Measurements from ENCODE around the gene SFTPB.
"Not testable (repeated sequence)": the region's sequence is repeated elsewhere in the genome, so short reads cannot be mapped to it uniquely, and the experiment has no call there.

SFTPB gene

DNA sequence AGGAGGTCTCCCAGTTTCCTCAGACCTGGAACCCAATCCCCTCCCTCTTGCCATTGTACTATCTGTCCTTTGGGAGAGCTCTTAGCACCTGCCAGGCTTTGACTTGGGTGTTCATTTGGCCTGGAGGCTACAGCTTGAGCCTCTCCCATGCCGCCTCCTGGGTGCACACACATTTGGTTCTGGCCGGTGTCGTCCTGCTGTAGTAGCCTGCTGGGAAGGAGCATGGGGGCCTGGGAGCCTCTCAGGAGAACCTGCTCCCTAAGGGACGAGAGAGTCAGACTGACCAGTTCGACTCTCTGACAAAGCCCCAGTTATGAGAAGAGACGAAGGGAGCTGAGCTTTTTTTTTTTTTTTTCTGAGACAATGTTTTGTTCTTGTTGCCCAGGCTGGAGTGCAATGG, 7.4 kb upstream of the SFTPB start:
- no peak for DNase-seq

DNA sequence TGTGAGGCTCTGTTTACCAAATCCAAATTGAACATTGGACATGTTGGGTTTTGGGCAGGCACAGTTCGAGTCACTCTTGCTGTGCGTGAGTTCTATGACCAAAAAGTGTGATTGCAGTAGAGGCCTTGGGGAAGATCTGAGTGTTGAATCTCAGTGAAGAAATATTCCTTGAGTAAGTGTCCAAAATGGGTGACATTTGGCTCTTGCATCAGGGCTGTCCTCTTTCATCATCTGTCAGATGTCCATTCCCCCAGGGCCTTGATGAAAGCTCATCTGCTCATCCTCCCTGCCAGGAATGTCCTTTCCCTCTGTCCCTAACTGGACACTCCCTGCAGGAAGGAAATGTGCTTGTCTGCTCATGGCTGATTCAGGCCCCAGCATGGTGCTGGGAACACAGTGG, 6.4 kb upstream of the SFTPB start:
- no peak for DNase-seq

DNA sequence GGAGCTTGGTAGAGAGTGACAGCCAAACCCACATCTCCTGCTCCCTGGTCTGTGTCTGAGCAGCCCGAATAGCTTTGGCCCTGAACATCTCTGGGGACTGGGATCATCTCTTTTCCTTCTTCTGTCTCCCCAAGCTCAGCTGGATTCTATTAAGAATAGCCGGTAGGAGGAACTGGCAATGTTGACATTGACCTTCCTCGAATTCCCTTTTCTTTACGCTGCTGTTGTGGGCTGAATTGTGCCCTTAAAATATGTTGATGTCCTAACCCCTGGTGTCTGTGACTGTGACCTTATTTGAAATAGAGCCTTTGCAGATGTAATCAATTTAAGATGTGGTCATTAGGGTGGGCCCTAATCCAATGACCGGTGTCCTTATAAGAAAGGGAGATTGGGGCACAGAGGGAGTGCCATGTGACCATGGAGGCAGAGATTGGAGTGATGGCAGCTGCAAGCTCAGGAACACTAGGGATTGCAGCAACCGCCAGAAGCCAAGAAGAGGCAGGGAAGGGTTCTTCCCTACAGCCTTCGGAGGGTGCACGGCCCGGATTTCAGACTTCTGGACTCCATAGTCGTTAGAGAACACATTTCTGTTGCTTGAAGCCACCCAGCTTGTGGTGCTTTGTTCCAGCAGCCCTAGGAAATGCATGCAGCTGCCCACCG, 5.8 kb upstream of the SFTPB start:
- no peak for DNase-seq

DNA sequence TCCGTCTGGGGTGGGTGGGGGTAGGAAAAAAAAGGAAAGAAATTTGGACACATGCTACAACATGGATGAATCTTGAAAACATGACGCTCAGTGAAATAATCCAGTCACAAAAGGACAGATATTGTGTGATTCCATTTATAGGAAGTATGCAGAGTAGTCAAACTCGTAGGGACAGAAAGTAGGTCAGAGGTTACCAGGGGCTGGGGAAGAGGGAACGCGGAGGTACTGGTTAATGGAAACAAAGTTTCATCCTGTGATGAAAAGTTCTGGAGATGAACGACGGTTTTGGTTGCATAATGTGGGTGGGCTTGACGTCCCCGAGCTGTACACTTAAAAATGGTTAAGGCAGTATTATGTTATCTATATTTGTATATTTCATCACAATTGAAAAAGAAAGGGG, 4.5 kb upstream of the SFTPB start:
- no peak for DNase-seq

DNA sequence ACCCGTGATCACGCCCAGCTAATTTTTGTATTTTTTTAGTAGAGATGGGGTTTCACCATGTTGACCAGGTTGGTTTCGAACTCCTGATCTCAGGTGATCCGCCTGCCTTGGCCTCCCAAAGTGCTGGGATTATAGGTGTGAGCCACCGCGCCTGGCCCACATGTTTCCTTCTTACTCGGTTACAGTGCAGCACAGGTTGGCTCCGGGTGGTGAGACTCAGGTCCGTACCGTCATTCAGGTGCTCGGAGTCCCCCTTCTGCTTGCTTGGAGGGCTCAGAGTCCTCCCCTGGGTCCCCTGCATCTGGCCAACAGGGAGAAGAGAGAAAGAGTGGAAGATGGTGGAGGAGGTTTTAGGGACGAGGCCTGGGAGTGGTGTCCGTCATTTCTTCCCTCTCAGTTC, 2.4 kb upstream of the SFTPB start:
- DNase-seq: not testable (repeated sequence)

DNA sequence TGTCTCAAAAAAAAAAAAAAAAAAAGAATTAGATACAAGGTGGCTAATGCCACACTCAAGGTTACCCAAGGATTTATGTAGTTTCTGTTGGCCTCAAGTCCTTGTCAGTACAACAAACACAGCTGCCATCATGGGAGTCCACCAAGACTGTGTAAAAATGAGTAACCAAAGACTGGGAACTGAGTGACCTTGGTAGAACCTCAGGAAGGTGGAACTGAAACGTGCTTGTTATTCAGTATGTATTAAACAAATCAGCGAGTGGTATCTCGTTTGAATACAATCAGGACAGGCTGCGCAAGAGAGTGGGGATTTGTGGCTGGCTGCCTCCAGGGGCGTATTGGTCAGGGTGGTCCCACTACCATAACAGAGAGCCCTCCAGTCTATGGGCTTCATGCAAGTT, 1.6 kb upstream of the SFTPB start:
- no peak for DNase-seq

DNA sequence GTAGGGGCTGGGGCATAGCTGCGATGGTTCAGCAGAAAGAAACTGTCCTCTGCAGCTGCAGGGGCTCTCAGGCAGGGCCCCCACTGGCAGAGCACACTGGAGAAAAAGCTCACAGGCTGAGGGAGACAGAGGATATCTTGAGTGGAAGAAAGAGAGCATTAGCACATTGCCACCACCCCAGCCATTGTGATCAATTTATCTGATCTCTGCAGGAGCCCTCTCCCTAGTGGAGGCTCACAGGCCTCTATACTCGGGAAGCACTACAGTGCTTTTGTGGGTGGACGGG, 801 bp upstream of the SFTPB start:
- no peak for DNase-seq

DNA sequence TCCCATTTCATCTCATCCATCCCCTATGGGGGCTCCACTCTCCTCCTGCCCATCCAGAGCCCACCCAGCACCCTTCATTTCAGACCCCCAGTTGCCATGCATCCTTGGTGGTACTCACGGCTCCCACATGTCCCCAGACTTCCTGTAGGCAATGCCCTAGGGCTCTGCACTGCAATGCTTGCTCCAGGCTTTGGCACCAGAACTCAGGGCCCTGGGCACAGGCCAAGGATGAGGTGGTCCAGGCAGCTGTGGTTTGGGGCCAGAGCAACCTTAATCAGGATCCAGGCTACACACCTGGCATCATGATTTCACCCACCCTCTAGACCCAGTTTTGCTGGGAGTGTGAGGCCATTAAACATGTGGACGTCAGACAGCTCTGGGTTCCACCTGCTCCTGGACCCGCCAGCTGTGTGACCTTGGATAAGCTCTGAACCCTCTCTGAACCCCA, 414 bp downstream of the SFTPB start:
- DNase-seq: no peak

DNA sequence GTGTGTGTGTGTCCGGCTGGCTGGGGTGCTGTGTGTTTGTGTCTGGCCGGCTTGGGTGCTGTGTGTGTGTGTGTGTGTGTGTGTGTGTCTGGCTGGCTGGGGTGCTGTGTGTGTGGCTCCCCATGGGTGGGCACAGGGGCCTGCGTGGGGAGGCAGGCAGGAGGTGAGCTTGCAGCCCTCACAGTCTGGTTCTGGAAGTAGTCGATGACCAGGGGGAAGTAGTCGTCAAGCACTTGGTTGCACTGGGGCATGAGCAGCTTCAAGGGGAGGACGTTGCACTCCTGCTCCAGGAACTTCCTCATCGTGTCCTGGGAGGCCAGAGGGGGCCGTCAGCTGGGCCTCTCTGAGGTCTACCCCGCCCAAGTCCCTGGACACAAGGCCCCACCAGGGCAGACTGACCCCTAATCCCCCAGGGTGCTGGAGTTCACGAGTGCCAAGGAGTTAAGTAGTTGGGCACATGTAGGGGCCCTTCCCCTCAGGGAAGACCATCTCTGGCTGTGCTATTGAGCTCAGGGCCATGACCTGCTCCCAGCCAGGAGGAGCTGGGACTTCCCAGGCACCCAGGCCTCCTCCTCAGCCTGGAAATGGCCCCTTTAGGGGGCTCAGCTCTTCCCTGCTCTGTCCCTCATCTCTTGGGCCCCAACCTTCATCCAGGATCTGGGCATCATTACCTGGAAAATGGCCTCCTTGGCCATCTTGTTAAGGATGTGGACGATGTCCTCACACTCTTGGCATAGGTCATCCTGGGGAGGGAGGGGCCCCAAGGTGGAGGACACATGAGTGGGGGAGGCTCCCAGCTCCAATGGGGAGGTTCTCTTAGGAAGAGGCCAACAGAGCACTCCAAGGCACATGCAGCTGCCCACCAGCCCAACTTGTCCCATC, 1.3 kb downstream of the SFTPB start:
- no peak for DNase-seq

DNA sequence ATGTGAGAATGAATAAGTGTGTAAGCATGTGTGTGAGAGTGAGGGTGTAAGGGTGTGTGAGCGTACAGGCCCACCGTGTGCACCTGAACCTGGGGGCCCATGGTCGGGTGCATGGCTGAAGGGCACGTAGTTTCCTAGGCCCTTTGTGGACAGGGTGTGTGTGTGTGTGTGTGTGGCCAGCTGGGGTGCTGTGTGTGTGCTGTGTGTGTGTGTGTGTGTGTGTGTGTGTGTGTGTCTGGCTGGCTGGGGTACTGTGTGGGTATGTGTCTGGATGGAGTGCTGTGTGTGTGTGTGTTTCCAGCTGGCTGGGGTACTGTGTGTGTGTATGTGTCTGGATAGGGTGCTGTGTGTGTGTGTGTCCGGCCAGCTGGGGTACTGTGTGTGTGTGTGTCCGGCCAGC, 2.0 kb downstream of the SFTPB start:
- DNase-seq: no peak

DNA sequence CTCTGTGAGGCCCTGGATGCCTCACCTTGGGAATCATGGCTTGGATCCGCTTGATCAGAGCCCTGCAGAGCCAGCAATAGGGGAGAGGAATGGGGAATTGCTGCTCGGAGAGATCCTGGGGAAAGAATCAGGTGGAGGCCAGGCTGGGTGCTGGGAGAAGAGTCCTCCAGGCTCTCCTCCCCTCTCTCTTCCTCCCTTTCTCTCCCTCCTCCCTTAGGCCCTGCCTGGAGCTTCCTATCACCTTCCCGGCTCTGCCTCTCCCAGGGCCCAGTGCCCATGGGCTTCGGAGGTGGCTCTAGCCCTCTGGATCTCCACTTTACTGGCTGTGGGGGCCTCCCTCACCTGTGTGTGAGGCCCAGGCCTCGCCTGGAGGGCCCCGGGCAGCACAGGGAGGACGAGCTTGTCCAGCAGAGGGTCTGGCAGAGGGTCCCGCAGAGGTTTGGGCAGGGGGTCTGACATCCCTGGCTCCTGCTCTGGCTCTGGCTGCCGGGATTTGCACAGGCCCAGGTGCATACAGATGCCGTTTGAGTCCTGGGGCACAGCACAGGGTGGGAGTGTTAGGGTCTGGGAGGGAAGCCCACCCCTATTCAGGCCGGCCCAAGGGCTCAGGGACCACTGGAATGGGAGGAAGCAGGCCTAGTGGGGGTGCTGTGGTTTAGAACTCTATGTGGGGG, 2.6 kb downstream of the SFTPB start:
- no peak for DNase-seq

DNA sequence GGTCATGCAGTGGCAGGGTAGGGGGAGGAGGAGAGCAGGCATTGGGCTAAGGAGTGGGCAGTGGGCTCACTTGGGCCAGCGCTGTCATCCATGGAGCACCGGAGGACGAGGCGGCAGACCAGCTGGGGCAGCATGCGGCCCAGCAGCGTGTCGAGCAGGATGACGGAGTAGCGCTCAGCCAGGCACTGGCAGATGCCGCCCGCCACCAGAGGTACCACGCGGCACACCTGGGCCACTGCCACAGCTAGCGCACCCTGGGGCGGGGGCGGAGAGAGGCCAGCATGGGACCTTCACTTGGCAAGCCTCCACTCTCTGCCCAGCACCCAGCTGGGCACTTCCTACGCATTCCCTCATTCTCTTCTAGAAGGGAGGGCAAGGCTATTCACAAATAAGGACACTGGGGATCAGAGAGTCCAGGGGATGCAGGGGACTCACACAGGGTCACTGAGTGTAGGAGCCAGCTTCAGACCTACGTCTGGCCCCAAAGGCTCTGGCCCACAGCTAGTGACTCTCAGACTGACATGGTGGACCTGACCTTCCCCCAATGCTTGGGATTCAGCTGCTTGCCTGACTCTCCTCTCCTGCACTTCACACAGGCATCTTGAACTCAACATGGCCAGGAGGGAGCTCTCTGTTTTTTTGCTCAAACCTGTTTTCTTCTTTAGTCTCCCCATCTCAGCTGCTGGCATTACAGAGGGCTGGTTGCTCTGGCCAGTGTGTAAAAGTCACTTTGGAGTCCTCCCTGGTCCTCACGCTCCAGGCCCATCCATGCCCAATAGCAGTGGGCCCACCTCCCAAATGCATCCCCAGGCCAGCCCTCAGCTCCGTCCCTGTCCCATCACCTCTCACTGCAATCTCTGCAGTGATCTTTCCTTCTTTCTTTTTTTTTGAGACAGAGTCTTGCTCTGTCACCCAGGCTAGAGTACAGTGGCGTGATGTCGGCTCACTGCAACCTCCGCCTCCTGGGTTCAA, 4.1 kb downstream of the SFTPB start:
- no peak for DNase-seq

DNA sequence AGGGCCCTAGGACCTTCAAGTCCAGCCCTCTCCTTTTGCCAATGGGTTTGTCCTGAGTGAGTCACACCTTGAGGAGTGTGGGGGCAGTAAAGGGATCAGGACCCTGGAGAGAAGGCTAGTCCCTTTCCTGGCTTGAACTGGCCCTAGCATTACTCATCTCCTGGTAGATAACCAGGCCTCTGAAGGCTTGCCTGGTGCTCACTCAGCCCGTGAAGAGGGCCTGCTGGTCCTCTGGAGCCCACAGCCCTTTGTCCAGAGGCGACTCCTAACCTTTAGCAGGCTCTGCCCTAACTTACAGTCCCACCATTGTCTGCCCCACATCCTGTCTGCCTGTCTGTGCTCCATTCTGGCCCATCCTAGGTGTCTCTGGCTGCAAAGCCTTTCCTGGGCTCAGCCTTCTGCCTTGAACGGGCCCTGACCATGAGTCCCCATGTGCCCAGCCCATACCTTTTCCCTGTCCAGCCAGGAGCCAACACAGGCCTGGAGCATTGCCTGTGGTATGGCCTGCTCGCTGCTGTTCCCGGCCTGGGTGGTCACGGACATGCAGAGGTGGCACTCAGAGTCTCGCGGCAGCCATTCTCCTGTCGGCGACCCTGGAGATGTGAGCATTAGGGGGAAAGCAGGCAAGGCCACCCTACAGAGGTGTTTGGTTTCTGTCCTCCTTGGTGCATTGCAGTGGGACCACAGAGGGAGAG, 5.0 kb downstream of the SFTPB start:
- no peak for DNase-seq

DNA sequence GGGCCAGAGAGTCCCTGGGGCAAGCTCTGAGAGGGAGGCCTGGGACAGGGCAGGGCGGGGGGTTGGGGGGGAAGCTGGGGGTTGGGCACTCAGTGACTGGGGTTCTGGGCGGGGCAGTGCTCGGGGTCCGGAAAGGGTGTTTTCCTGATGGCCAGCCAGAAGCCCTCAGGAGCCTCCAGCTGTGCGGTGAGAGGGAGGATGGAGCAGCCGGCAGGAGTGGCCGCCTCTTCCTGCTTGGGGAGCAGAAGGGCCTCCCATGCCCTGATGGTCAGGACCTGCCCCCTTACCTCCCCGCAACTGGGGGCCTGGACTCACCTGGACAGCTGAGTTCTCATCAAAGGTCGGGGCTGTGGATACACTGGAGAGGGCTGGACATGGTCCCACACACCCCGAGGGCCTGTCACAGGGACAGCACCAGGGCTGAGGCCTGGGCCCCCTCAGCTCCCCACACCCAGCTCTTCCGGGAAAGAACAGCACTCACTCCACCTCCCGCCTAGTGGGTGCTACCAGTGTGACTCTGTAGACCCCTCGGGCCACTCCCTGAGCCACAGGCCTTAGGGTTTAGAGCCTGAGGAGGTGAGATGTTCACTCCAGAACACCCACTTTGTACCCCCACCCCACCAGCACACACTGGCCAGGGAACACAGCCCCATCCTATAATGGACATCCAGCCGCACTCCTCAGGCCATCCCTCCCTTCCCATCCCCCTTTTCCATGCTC, 6.7 kb downstream of the SFTPB start:
- no peak for DNase-seq

DNA sequence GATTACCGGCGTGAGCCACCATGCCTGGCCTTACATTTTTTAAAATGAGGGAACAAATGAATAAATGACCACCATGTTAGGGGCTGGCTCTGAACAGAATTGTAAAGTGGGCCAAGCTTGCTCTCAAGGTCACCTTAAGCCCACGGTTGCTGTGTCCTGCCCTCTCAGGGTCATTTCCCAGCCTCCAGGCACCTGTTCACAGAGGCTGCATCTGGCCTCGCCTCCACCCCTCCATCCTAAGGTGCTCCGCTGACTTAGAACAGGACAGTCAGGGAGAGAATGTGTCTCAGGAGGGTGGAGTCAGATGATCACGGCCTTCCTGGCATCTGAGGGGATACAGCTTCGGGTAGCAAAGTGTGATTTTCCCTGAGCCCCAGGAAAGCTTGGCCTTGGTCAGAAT, 7.3 kb downstream of the SFTPB start:
- DNase-seq: no peak

DNA sequence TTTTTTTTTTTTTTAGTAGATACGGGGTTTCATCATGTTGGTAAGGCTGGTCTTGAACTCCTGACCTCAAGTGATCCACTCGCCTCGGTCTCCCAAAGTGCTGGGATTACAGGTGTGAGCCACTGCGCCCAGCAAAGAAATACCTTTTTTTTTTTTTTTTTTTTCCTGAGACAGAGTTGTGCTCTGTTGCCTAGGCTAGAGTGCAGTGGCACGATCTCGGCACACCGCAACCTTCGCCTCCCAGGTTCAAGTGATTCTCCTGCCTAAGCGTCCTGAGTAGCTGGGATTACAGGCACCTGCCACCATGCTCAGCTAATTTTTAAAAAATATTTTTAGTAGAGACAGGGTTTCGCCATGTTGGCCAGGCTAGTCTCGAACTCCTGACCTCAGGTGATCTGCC, 7.7 kb downstream of the SFTPB start:
- not testable (repeated sequence) for DNase-seq

DNA sequence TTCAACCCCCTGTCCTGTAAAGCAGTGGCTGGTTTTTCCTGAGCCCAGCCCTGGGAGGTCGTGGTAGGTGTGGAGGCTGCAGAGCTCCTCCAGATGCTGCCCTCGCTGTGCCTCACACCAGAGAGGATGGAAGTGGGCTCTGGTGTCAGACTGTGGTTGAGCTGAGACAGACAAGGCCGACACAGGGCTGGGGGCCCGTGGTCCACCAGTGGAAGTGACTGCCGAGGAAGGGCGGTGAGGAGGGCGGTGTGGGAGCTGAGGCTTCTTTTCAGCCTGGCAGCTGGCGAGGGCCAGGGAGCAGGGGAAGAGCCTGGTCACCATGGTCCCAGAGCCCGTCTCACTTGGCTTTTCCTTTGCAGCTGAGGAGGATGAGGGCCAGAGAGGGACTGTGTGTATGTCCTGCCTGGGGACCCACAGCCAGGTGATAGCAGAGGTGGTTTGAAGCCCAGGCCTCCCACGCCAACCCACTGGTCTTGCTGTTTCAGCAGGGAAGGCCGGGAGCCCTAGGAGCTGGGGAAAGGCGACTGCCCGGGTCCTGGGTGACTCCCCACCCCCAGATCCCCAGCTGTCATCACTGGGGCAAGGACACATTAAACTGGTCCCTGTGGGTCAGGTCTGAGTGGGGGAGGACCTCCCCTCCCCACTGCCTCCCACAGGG, 8.5 kb downstream of the SFTPB start:
- DNase-seq: no peak

DNA sequence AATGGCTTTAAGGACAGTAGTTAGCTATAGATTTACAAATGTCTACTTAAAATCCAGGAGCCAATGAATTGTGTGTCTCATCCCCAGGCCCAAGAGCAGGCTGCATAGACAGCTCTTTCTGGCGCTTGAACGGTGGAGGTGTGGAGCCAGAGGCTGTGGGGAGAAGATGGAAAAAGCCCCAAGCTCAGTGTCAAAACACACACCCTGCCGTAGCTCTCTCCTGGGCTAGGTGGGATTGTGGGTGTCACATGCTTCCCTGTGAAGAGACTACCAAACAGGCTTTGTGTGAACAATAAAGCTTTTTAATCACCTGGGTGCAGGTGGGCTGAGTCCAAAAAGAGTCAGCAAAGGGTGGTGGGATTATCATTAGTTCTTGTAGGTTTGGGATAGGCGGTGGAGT, 10.6 kb downstream of the SFTPB start:
- not testable (repeated sequence) for DNase-seq

DNA sequence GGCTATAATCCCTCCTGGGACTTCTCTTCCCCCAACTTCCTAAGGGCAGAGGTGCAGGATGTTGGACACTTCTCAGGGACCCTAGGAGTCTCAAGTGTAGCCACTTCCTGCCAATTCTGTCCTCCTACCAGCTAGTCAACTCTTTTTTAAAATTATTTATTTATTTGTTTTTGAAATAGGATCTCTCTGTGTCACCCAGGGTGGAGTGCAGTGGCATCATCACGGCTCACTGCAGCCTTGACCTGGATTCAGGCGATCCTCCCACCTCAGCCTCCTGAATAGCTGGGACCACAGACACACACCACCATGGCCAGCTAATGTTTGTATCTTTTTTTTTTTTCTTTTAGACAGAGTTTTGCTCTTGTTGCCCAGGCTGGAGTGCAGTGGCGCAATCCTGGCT, 11.5 kb downstream of the SFTPB start:
- DNase-seq: no peak

DNA sequence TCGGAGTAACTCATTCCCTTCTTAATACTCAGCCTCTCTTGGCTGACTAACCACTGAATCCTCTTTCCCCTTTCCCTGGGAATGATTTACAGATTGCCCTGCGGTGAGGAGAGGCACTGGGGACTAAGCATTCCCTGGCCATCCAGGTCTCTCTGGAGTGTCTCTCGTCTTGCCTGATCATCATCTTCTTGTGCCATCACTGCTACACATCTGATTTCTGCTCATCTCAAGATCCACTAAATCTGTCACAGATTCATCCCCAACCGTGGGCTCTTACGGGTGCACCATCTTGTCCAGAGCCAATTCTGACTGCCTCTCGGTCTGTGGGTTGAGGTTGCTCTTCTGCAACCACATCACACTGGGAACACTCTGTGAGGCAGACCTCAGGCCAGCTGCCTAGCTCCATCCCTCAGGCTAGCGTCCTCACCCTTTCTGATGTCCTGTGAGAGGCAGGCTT, 12.0 kb downstream of the SFTPB start:
- no peak for DNase-seq

DNA sequence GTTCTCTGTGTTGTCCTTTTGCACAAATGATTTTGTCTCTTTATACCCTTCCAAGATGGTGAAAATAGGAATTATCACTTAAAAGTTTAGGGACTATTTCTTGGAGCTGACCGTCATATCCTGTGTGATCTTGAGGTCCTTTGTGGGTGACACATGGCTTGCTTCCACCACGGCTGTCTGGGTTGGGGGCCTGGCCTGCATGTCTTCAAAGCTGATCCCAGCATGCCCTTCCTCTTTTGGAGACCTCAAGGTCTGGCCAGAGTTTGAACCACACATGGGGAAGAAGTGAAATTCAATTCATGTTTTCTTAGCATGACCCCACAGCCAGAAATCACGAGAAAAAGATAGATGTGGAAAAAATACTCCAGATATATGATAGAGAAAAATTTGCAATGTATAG, 14.0 kb downstream of the SFTPB start:
- no peak for DNase-seq

Measured in central memory CD4-positive, alpha-beta T cell (primary cell).